Measurements from ENCODE around the gene NKTR. TPM values are rescaled to one million over a fixed set of nuclear protein-coding genes. Genes with fewer than 3 reads are reported as not detected.

NKTR gene
- total RNA-seq, 2 donors from 2014 or later: 101 to 116 TPM

GRCh38 chr3:42673082-42673481, 72.6 kb downstream of the NKTR start:
- H3K36me3 ChIP-seq (ENCODE audit: control insufficient read depth, insufficient read depth, low read length): no peaks in the 10 kb centered on the region
- no peak overlapping the region for H3K27ac Mint-ChIP-seq
- H3K27ac ChIP-seq (ENCODE audit: low read depth, low read length): no peak overlapping the region
- no peak overlapping the region for H3K4me3 ChIP-seq (ENCODE audit: low read length)
- H3K9ac ChIP-seq (ENCODE audit: extremely low read depth, low read length, poor library complexity, severe bottlenecking): no peak overlapping the region
- TF ChIP-seq CTCF (conservative IDR thresholded peaks at IDR 0.05): no peak
- no peaks in the 10 kb centered on the region for H3K36me3 Mint-ChIP-seq (ENCODE audit: low read depth)
- H3K27me3 Mint-ChIP-seq (ENCODE audit: insufficient read depth): no peaks in the 10 kb centered on the region
- DNase-seq: no peak
- peaks cover 8% of the 10 kb centered on the region for H3K9me3 ChIP-seq (ENCODE audit: control insufficient read depth, low read length)
- no peaks in the 10 kb centered on the region for H3K4me1 ChIP-seq (ENCODE audit: control insufficient read depth, insufficient read depth, low read length)
- H3K4me1 Mint-ChIP-seq: no peaks in the 10 kb centered on the region
- H3K27me3 ChIP-seq (ENCODE audit: control insufficient read depth, insufficient read depth, low read length, poor library complexity, severe bottlenecking): peaks cover 6% of the 10 kb centered on the region
- peaks cover 12% of the 10 kb centered on the region for H3K9me3 Mint-ChIP-seq
- no peak overlapping the region for H3K4me3 Mint-ChIP-seq

DNA sequence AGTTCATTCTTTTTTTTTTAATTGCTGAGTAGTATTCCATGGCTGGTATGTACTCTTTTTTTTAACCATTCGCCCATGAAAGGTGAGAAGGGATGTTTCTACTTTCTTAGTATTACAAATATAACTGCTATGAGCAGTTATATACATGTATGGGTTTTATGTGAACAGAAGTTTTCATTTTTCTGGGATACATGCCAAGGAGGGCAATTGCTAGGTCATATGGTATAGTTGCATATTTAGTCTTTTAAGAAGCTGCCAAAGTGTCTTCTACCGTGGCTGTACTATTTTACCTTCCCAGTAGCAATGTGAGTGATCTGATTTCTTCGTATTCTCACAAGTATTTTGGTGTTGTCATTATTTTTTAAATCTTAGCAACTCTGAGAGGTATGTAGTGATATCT, 73.7 kb downstream of the NKTR start:
- Mint-ChIP-seq H3K4me3 (no peak overlapping the region), H3K4me1 (no peaks in the 10 kb centered on the region), H3K27me3 (ENCODE audit: insufficient read depth) (no peaks in the 10 kb centered on the region), H3K36me3 (ENCODE audit: low read depth) (no peaks in the 10 kb centered on the region), H3K27ac (no peak overlapping the region), H3K9me3 (peaks cover 12% of the 10 kb centered on the region)
- Histone ChIP-seq H3K27me3 (ENCODE audit: control insufficient read depth, insufficient read depth, low read length, poor library complexity, severe bottlenecking) (peaks cover 6% of the 10 kb centered on the region), H3K4me3 (ENCODE audit: low read length) (no peak overlapping the region), H3K9ac (ENCODE audit: extremely low read depth, low read length, poor library complexity, severe bottlenecking) (no peak overlapping the region), H3K9me3 (ENCODE audit: control insufficient read depth, low read length) (peaks cover 8% of the 10 kb centered on the region), H3K36me3 (ENCODE audit: control insufficient read depth, insufficient read depth, low read length) (no peaks in the 10 kb centered on the region), H3K27ac (ENCODE audit: low read depth, low read length) (no peak overlapping the region), H3K4me1 (ENCODE audit: control insufficient read depth, insufficient read depth, low read length) (no peaks in the 10 kb centered on the region)
- DNase-seq: no peak
- no peak for TF ChIP-seq CTCF (conservative IDR thresholded peaks at IDR 0.05)
- WGBS, 2 experiments (ENCODE audit: insufficient coverage in 1 of 2, insufficient read length in 1 of 2): 91 to 100% methylated on average over 1 to 2 of the region's 3 CpGs

GRCh38 chr3:42675909-42676308, 75.4 kb downstream of the NKTR start:
- Mint-ChIP-seq H3K4me3 (no peak overlapping the region), H3K9me3 (peaks cover 12% of the 10 kb centered on the region), H3K27ac (no peak overlapping the region), H3K27me3 (ENCODE audit: insufficient read depth) (no peaks in the 10 kb centered on the region), H3K4me1 (no peaks in the 10 kb centered on the region), H3K36me3 (ENCODE audit: low read depth) (no peaks in the 10 kb centered on the region)
- H3K27me3 ChIP-seq (ENCODE audit: control insufficient read depth, insufficient read depth, low read length, poor library complexity, severe bottlenecking): peaks cover 6% of the 10 kb centered on the region
- no peak overlapping the region for H3K27ac ChIP-seq (ENCODE audit: low read depth, low read length)
- no peaks in the 10 kb centered on the region for H3K4me1 ChIP-seq (ENCODE audit: control insufficient read depth, insufficient read depth, low read length)
- peaks cover 8% of the 10 kb centered on the region for H3K9me3 ChIP-seq (ENCODE audit: control insufficient read depth, low read length)
- no peak for DNase-seq
- WGBS, 2 experiments (ENCODE audit: insufficient coverage in 1 of 2, insufficient read length in 1 of 2): 83 to 93% methylated on average over 1 to 2 of the region's 2 CpGs
- no peak overlapping the region for H3K4me3 ChIP-seq (ENCODE audit: low read length)
- H3K9ac ChIP-seq (ENCODE audit: extremely low read depth, low read length, poor library complexity, severe bottlenecking): no peak overlapping the region
- no peaks in the 10 kb centered on the region for H3K36me3 ChIP-seq (ENCODE audit: control insufficient read depth, insufficient read depth, low read length)
- no peak for TF ChIP-seq CTCF (conservative IDR thresholded peaks at IDR 0.05)
